NB4 (cell line): ENCODE measurements around the gene ZDHHC7.
"Not testable (repeated sequence)": the region's sequence is repeated elsewhere in the genome, so short reads cannot be mapped to it uniquely, and the experiment has no call there.

Experiments
- DNase-seq: peaks from one replicate; pipeline ENCODE4 v3.0.0; 2010; ENCODE audit warnings: low read depth
- H3K4me3 ChIP-seq: one replicate; pipeline ENCODE4 v1.5.1; 2011; ENCODE audit warnings: mild to moderate bottlenecking, low read depth, low read length, moderate library complexity
- CTCF ChIP-seq: IDR thresholded peaks from one replicate; pipeline ENCODE4 v1.5.1; 2012; ENCODE audit warnings: low read depth, low read length
- MAX ChIP-seq: IDR thresholded peaks from 2 replicates; pipeline ENCODE4 v1.6.1; 2011; ENCODE audit warnings: low read depth, low read length
- MYC ChIP-seq: IDR thresholded peaks from 2 replicates; pipeline ENCODE4 v1.6.1; 2011; ENCODE audit warnings: low read depth, low read length
- POLR2A ChIP-seq: IDR thresholded peaks from 2 replicates; pipeline ENCODE4 v1.6.1; 2011; ENCODE audit warnings: mild to moderate bottlenecking; ENCODE audit not compliant: insufficient read length; ENCODE audit errors: extremely low read depth

ZDHHC7 gene

GRCh38 chr16:84941921-84942320, 69.4 kb downstream of the ZDHHC7 start:
- no peak for TF ChIP-seq POLR2A
- no peak for TF ChIP-seq CTCF
- TF ChIP-seq MYC = no peak
- TF ChIP-seq MAX = no peak
- no peak for DNase-seq

DNA sequence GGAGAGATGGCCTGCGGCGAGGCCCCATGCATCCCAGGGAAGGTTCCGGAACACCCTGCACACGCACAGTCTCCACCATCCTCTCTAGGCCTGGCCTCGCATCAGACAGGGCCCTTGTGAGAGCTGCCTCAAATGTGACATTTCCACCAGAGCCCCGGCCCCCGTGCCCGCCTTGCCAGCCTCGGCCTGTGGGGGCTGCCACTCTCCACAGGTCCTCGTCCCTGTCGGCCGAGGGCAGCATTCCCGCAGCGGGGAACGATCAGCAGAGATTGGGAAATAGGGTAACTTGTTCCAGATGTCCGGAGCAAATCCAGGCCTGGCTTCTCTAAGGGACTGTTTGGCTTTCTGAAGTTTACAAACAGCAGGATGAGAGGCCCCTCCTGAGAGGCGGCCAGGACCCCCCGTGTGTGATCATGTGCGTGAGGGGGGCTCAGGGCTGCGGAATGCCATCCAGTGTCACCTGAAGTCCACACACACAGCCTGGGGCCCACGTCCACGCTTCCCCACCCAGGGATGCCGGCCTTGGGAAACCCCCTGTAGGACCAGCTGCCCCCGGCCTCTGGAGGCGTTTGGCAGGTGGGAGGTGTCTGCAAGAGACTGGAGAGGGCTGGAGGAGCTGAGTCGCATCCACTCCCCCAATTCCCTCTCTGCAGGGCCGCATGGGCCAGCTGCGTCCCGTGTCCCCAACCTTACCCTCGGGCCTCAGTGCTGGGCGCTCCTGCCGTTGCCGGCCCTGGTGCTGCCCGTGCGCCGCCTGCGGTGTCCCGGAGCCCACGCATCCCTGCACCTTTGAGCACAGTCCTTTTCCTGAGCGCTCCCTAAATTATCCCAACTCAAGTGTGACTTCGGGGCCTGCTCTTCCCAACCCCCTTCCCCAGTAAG, 70.4 kb downstream of the ZDHHC7 start:
- TF ChIP-seq CTCF (no peak), MYC (no peak), MAX (no peak), POLR2A (no peak)
- H3K4me3 ChIP-seq = no peak overlapping the region
- DNase-seq = no peak

More at GRCh38 chr16:84941921-84942320, 69.4 kb downstream of the ZDHHC7 start:
- H3K4me3 ChIP-seq = no peak overlapping the region

DNA sequence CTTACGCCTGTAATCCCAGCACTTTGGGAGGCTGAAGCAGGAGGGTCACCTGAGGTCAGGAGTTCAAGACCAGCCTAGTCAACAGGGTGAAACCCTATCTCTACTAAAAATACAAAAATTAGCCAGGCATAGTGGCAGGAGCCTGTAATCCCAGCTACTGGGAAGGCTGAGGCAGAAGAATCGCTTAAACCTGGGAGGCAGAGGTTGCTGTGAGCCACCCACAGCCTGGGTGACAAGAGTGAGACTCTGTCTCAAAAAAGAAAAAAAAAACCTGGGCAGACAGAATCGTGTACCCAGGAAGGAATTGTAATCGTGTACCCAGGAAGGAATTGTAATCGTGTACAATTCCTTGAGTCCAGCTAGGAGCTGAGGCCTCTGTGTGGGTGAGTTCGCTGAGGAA, 72.7 kb downstream of the ZDHHC7 start:
- DNase-seq, H3K4me3 ChIP-seq: not testable (repeated sequence)

DNA sequence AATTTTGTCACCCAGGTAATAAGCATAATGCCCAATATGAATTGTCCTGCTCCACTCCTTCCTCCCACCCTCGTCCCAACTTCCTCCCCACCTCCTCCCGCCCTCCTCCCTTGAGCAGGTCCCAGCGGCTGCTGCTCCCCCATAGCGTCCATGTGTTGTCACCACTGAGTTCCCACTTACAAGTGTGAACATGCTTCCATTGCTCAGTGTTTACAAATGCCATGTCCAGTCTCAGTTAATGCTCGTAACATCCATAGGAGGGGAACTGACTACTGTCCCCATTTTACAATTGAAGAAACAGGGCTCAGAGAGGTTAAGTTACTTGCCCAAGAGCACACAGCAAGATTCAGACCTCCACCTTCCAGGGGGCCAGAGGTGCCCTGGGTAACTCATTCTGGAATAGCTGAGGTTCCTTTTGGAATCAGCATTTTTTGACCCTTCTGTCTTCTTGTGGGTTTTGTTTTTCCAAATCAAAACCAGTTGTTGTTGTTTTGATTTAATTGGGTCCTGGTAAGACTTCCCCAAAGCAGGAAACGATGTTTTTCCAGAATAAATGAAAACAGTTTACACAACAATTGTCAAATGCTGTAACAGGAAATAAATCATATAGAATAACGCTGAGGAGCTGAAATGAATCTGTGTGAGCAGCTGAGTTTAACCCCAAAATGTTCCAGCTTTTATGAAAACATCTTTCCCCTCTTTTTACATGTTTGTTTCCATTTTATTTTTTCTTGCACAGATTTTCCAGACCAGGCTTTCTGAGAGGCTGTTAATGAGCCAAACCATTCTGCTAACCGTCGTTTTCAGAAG, 73.9 kb downstream of the ZDHHC7 start:
- no peak for DNase-seq
- TF ChIP-seq MAX = no peak
- no peak overlapping the region for H3K4me3 ChIP-seq

DNA sequence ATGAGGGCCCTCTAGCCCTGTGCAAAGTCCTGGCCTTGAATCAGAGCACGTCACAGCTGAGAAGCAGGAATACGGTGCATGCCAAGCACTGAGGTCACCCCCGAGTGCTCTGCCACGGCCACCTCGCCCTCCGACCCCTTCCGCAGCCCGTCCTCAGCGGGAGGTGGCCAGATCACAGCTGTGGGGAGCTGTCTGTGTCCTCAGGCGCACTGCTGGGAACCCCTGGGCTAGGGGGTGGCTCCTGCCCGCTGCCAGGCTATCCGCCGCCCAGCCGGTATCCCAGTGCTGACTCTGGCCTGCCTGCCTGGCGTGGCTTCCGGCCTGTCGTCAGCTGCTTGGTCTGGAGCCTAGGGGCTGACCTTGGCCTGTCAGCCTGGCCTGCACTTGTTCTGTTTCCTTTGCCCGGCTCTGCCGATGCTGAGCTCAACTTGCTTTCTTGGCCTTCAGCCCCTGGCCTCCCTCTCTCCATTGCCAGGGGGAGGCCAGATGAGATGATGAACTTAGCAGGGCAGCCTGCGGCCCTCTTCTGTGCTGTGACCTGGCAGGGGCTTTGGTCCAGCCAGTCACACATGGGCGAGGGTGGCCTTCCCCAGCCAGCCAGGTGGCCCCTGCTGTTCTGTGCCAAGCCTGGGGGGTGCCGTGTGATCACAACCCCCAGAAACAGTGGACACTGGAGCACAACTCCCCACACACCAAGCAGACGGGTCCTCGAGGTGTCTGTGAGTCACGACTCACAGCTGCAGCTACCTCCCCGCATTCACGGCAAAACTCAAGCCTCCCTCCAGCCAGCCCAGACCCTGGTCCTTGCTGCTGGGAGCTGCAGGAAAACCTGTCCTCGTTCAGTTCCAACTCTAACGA, 77.3 kb downstream of the ZDHHC7 start:
- no peak for TF ChIP-seq CTCF
- no peak for TF ChIP-seq POLR2A
- no peak for TF ChIP-seq MAX
- no peak for TF ChIP-seq MYC
- no peak for DNase-seq
- no peak overlapping the region for H3K4me3 ChIP-seq

- DNase-seq = no peak
- H3K4me3 ChIP-seq = no peak overlapping the region
- no peak for TF ChIP-seq POLR2A
- no peak for TF ChIP-seq MYC
- TF ChIP-seq MAX = no peak
- no peak for TF ChIP-seq CTCF
Observed at GRCh38 chr16:84932681-84933080, 78.7 kb downstream of the ZDHHC7 start.
